Psoas muscle (tissue), 8 donors: ENCODE measurements around the gene CLCNKA. TPM values are rescaled to one million over a fixed set of nuclear protein-coding genes. Genes with fewer than 3 reads are reported as not detected.

Experiments
- ATAC-seq, 4 donors: fragments of 200-7000 bp; cut with Tn5 transposase; one replicate each; pipeline ENCODE4 v1.9.1; 2020; ENCODE audit warnings: moderate library complexity in 3 of 4, mild to moderate bottlenecking in 2 of 4
- DNase-seq, 2 donors: peaks; one replicate each; pipeline ENCODE4 v3.0.0-alpha.2; 2020
- H3K27ac ChIP-seq: fragments of 200-600 bp; one replicate; pipeline ENCODE4 v1.8.0; 2022
- H3K27me3 ChIP-seq, 3 donors: fragments of 200-600 bp in 1 of 3; one replicate each; pipeline versions ENCODE4 v1.6.1 to v1.8.0; 2013 to 2022; ENCODE audit warnings: low read length in 2 of 3, mild to moderate bottlenecking in 2 of 3, moderate library complexity in 1 of 3; ENCODE audit not compliant: insufficient read depth in 3 of 3
- H3K36me3 ChIP-seq, 2 donors: fragments of 200-600 bp in 1 of 2; one replicate each; pipeline versions ENCODE4 v1.6.1 to v1.8.0; 2013 to 2022; ENCODE audit warnings: low read depth in 1 of 2, mild to moderate bottlenecking in 1 of 2, moderate library complexity in 1 of 2; ENCODE audit not compliant: insufficient read depth in 1 of 2
- H3K4me1 ChIP-seq: fragments of 200-600 bp; one replicate; pipeline ENCODE4 v1.8.0; 2022
- H3K4me3 ChIP-seq: fragments of 200-600 bp; one replicate; pipeline ENCODE4 v1.8.0; 2022; ENCODE audit warnings: mild to moderate bottlenecking
- H3K9me3 ChIP-seq: fragments of 200-600 bp; one replicate; pipeline ENCODE4 v1.8.0; 2022
- CTCF ChIP-seq: fragments of 200-600 bp; IDR thresholded peaks from one replicate; pipeline ENCODE4 v1.8.0; 2022; ENCODE audit warnings: antibody characterized with exemption
- WGBS, 3 donors: extraction: QIAGEN DNeasy Blood & Tissue Kit; methylation state at CpG; one replicate each; pipeline versions ENCODE4 v1.1.6 to v1.1.7; 2013; 5-methylcytosine and 5-hydroxymethylcytosine counted together
- intact Hi-C, 2 donors: fragments of 100-400 bp; cut with DNase I; formaldehyde crosslinking; loops; one replicate each; pipeline versions ENCODE4 v1.11.0 to v1.14.2; 2022
- polyA plus RNA-seq, 3 donors: library from polyadenylated mRNA; stranded (reverse); fragments of 200-250 nt; gene quantifications; one replicate each; pipeline ENCODE4 v1.2.3, GENCODE V29; 2013
- total RNA-seq, 4 donors: library from RNA; stranded (reverse); fragmentation: NEBNext Ultra II Directional in 2 of 4; extraction: Animal tissue kit (Norgen Biotek cat#: 25700) in 2 of 4; gene quantifications; one replicate each; pipeline versions ENCODE4 v1.2.1 to v1.2.4, GENCODE V29; 2021 to 2023
- donor health status: healthy with polysubstance abuse.
- donor health status: DM: no; HTN: no; CAD: no; lungs with moderate emphysema.
- donor health status: Bipolar disorder and iron deficiency.
- donor health status: healthy.
- donor health status: DM: yes; HTN: yes; CAD: no.
- donor health status: DM: no; HTN: no; CAD: no.
- donor health status: DM: no; HTN: no; CAD: no.
- donor health status: DM: yes; HTN: yes; CAD: no.

The CLCNKA gene
- total and polyA plus RNA-seq, 7 donors, result 0.30 to 2.2 (median 1.2) TPM

- Histone ChIP-seq H3K27ac (no peak overlapping the region), H3K4me3 (no peak overlapping the region), H3K27me3 (peaks cover 0 to 4% (median 2%) of the 10 kb centered on the region in 3 donors), H3K9me3 (no peaks in the 10 kb centered on the region), H3K4me1 (no peaks in the 10 kb centered on the region), H3K36me3 (no peaks in the 10 kb centered on the region)
- no peak for DNase-seq
- intact Hi-C loops, result no loop called here
- 92 to 94% (median 94%) methylated on average over 15 of the region's 15 CpGs for WGBS, 3 donors
- TF ChIP-seq CTCF, result no peak
- ATAC-seq, result no peak
These were observed 41.5 kb downstream of the CLCNKA start for GRCh38 chr1:16063226-16063829.

GRCh38 chr1:16063921-16064320, 42.1 kb downstream of the CLCNKA start:
- WGBS, 3 donors, result 60 to 64% (median 64%) methylated on average over 9 of the region's 9 CpGs
- Histone ChIP-seq H3K9me3 (no peaks in the 10 kb centered on the region), H3K27me3 (peaks cover 0 to 4% (median 2%) of the 10 kb centered on the region in 3 donors), H3K4me1 (no peaks in the 10 kb centered on the region), H3K4me3 (no peak overlapping the region), H3K36me3 (no peaks in the 10 kb centered on the region), H3K27ac (no peak overlapping the region)
- ATAC-seq (no peak), DNase-seq (no peak)
- intact Hi-C loops, result no loop called here
- no peak for TF ChIP-seq CTCF

GRCh38 chr1:16064536-16065268, 42.9 kb downstream of the CLCNKA start:
- intact Hi-C loops, result no loop called here
- no peaks in the 10 kb centered on the region for H3K4me1 ChIP-seq
- H3K27ac ChIP-seq, result no peak overlapping the region
- H3K9me3 ChIP-seq, result no peaks in the 10 kb centered on the region
- TF ChIP-seq CTCF, result no peak
- ATAC-seq (no peak), DNase-seq (no peak)
- no peak overlapping the region for H3K4me3 ChIP-seq
- peaks cover 0 to 4% (median 2%) of the 10 kb centered on the region in 3 donors for H3K27me3 ChIP-seq
- 49 to 61% (median 52%) methylated on average over 13 of the region's 13 CpGs for WGBS, 3 donors
- no peaks in the 10 kb centered on the region for H3K36me3 ChIP-seq

- TF ChIP-seq CTCF, result no peak
- intact Hi-C loops, result no loop called here
- Histone ChIP-seq H3K4me3 (no peak overlapping the region), H3K4me1 (no peaks in the 10 kb centered on the region), H3K36me3 (no peaks in the 10 kb centered on the region), H3K27me3 (peaks cover 0 to 4% (median 2%) of the 10 kb centered on the region in 3 donors), H3K27ac (no peak overlapping the region), H3K9me3 (no peaks in the 10 kb centered on the region)
- ATAC-seq (no peak), DNase-seq (no peak)
- WGBS, 3 donors, result 79 to 87% (median 83%) methylated on average over 8 of the region's 8 CpGs
These were observed 43.4 kb downstream of the CLCNKA start for GRCh38 chr1:16065269-16065576.
